HUES64 (cell line): ENCODE results near the gene GSTM2.
A peak's percentile ranks its signal among the peaks of the same experiment; 100 is the strongest.
"Not testable (repeated sequence)": the region's sequence is repeated elsewhere in the genome, so short reads cannot be mapped to it uniquely, and the experiment has no call there.

ENCODE experiments used
- H3K27ac ChIP-seq: 2 replicates; pipeline ENCODE4 v1.7.0; 2013; ENCODE audit warnings: low read depth, low read length, inconsistent platforms
- H3K27me3 ChIP-seq: 2 replicates; pipeline ENCODE4 v1.6.1; 2013; ENCODE audit warnings: mild to moderate bottlenecking, low read length; ENCODE audit not compliant: insufficient read depth
- H3K36me3 ChIP-seq: 2 replicates; pipeline ENCODE4 v1.6.1; 2013; ENCODE audit warnings: mild to moderate bottlenecking, low read length; ENCODE audit not compliant: insufficient read depth
- H3K4me1 ChIP-seq: 2 replicates; pipeline ENCODE4 v1.6.1; 2013; ENCODE audit warnings: mild to moderate bottlenecking, low read length, moderate library complexity; ENCODE audit not compliant: insufficient read depth
- H3K4me3 ChIP-seq: 2 replicates; pipeline ENCODE4 v1.5.1; 2013; ENCODE audit warnings: mild to moderate bottlenecking, low read length, moderate library complexity
- H3K9ac ChIP-seq: 2 replicates; pipeline ENCODE4 v1.6.1; 2013; ENCODE audit warnings: mild to moderate bottlenecking, low read depth, low read length
- H3K9me3 ChIP-seq: 2 replicates; pipeline ENCODE4 v1.6.1; 2013; ENCODE audit warnings: low read depth, low read length; ENCODE audit not compliant: insufficient read depth
- WGBS: fragments of 150-250, 120-280 bp; methylation state at CpG from one replicate; pipeline ENCODE4 v1.1.7; 2013; ENCODE audit warnings: missing lambda C conversion rate; 5-methylcytosine and 5-hydroxymethylcytosine counted together

Gene GSTM2

DNA sequence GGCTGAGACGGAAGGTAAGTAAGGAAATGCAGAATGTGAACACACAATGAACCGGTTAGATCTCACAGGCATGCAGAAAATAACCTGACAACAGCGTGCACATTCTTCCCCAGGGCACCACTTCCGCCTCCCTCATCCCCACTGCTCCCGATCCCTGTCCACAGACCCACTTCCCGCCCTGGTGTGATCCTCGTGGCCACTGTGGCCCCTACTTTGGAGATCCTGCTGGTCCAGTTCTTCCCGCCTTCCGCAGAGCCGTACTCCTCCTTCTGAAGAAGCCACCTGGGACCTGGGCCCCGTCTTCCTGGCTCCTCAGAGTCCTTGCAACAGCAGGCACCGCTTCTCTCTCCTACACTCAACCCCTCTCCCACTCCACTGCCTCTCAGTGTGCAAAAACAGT lies 13.3 kb upstream of the GSTM2 start:
- Histone ChIP-seq H3K4me3 (no peak overlapping the region), H3K4me1 (no peaks in the 10 kb centered on the region), H3K27ac (no peak overlapping the region), H3K9ac (no peak overlapping the region), H3K27me3 (peaks cover 37% of the 10 kb centered on the region), H3K9me3 (no peaks in the 10 kb centered on the region), H3K36me3 (no peaks in the 10 kb centered on the region)
- 89% methylated on average over 12 of the region's 12 CpGs for WGBS

DNA sequence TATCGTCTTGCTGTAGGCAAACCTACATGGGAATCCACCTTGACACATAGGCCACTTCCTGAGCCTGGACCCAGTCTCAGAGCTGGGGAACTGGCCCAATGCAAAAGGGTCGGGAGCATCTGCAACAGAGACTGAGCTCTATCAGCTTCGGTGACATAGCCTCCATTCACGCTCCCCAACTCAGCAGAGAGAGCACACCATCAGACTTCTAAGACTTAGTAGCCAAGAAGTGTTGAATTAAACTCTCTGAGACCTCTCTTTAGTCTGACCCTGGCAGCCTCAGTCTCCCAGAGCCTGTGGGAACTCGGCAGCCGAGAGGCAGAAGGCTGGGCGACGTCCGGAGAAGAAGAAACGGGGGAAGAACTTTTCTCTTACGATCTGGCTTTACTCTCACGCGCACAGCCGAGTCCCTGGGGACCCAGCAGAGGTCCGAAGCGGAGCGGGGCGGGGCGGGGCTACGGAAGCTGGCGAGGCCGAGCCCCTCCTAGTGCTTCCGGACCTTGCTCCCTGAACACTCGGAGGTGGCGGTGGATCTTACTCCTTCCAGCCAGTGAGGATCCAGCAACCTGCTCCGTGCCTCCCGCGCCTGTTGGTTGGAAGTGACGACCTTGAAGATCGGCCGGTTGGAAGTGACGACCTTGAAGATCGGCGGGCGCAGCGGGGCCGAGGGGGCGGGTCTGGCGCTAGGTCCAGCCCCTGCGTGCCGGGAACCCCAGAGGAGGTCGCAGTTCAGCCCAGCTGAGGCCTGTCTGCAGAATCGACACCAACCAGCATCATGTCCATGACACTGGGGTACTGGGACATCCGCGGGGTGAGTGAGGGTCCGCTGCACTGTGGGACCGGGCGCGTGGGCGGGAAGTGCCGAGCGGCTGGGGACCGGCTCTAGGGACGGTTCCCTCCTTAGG lies 12.0 kb upstream of the GSTM2 start, which contains the start of gene GSTM4:
TSS of gene GSTM4 (plus strand) at position 485 of the 905 bp plus-strand sequence. CDS start at position 776, 291 bp downstream.
- no peaks in the 10 kb centered on the region for H3K36me3 ChIP-seq
- WGBS = 3% methylated on average over 54 of the region's 54 CpGs
- peak within 1 kb of the TSS; percentile 62; the same call in 1 of the 2 replicates for H3K27ac ChIP-seq
- H3K9me3 ChIP-seq = no peaks in the 10 kb centered on the region
- peak within 1 kb of the TSS; percentile 85 for H3K4me3 ChIP-seq
- no peaks in the 10 kb centered on the region for H3K4me1 ChIP-seq
- peak within 1 kb of the TSS; percentile 72 for H3K9ac ChIP-seq
- H3K27me3 ChIP-seq = peaks cover 37% of the 10 kb centered on the region

DNA sequence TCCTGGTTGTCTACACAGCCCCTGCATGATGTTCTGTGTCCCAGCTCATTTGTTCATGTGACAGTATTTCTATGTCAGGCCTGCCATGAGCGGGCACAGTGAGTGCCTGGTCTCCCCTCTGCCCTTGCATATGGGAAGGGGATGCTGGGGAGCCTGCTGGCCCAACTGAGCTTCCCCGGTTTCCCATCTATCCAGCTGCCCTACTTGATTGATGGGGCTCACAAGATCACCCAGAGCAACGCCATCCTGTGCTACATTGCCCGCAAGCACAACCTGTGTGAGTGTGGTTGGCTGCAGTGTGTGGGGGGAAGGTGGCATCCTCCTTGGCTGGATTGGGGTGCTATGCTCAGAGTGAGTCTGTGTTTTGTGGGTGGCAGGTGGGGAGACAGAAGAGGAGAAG lies 10.5 kb upstream of the GSTM2 start:
- no peak overlapping the region for H3K9ac ChIP-seq
- H3K36me3 ChIP-seq = no peaks in the 10 kb centered on the region
- H3K27ac ChIP-seq = no peak overlapping the region
- no peaks in the 10 kb centered on the region for H3K4me1 ChIP-seq
- 97% methylated on average over 4 of the region's 4 CpGs for WGBS
- H3K4me3 ChIP-seq = no peak overlapping the region
- peaks cover 23% of the 10 kb centered on the region for H3K27me3 ChIP-seq
- H3K9me3 ChIP-seq = no peaks in the 10 kb centered on the region

DNA sequence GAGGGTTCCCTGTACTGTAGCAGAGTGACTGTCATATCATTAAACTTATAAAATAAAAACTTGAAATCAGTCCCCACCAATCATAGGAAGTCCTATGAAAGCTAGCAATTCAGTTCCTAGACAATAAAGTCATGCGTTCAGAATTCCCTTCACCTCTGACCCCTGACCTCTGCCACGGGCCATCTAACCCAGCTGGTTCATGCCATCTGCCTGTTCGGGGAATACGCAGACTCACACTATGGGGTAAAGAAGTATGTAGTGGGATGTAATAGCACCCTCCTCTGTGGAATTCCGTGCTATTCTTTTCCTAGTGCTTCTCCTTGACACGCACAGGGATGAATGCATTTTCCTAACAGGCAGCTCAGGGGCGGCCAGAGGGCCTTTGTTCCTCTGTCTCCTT lies 9.9 kb upstream of the GSTM2 start:
- 89% methylated on average over 7 of the region's 7 CpGs for WGBS
- Histone ChIP-seq H3K9me3 (no peaks in the 10 kb centered on the region), H3K27me3 (peaks cover 21% of the 10 kb centered on the region), H3K4me3 (no peak overlapping the region), H3K36me3 (no peaks in the 10 kb centered on the region), H3K9ac (no peak overlapping the region), H3K27ac (no peak overlapping the region), H3K4me1 (no peaks in the 10 kb centered on the region)

DNA sequence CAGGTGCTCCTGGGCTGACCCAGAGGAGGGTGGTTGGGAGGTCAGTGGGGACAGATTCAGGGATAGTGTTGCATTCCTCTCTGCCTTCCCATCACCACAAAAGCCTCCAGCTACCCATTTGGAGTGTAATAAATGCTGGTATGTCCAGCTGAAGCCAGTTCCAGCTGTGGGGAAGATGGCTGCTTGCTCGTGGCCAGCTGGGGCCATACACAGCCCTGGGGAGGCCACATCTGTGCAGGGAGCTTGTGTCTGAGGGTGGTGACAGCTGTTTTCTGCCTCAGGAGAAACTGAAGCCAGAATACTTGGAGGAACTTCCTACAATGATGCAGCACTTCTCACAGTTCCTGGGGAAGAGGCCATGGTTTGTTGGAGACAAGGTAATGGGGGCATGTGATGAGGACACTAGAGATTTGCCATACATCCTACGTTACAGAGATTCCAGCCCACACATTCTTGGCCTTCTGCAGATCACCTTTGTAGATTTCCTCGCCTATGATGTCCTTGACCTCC lies 9.3 kb upstream of the GSTM2 start:
- no peaks in the 10 kb centered on the region for H3K9me3 ChIP-seq
- WGBS = 62% methylated on average over 3 of the region's 3 CpGs
- H3K36me3 ChIP-seq = no peaks in the 10 kb centered on the region
- H3K27me3 ChIP-seq = peaks cover 17% of the 10 kb centered on the region
- H3K9ac ChIP-seq = no peak overlapping the region
- H3K4me1 ChIP-seq = no peaks in the 10 kb centered on the region
- H3K27ac ChIP-seq = no peak overlapping the region
- H3K4me3 ChIP-seq = no peak overlapping the region

DNA sequence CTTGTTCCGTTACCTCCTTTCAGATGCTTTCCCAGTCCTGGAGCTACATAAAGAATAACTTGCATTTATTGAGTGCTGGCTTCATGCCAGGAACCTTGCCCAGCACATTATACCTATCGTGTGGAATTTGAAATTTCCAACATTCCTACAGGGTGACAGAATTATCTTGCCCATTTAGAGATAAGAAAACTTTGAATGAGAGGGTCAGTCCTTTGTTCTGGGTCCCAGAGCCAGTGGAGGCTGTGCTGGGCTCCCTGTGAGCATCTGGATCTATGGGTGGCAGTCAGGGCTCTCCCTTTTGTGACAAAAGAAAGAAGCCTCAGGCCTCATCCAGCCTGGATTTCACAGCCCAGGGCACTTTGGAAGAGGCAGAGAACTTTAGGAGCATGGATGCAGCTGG lies 8.7 kb upstream of the GSTM2 start:
- Histone ChIP-seq H3K4me1 (no peaks in the 10 kb centered on the region), H3K27ac (no peak overlapping the region), H3K9me3 (no peaks in the 10 kb centered on the region), H3K9ac (no peak overlapping the region), H3K36me3 (no peaks in the 10 kb centered on the region), H3K4me3 (no peak overlapping the region), H3K27me3 (peaks cover 16% of the 10 kb centered on the region)
- 93% methylated on average over 2 of the region's 2 CpGs for WGBS

DNA sequence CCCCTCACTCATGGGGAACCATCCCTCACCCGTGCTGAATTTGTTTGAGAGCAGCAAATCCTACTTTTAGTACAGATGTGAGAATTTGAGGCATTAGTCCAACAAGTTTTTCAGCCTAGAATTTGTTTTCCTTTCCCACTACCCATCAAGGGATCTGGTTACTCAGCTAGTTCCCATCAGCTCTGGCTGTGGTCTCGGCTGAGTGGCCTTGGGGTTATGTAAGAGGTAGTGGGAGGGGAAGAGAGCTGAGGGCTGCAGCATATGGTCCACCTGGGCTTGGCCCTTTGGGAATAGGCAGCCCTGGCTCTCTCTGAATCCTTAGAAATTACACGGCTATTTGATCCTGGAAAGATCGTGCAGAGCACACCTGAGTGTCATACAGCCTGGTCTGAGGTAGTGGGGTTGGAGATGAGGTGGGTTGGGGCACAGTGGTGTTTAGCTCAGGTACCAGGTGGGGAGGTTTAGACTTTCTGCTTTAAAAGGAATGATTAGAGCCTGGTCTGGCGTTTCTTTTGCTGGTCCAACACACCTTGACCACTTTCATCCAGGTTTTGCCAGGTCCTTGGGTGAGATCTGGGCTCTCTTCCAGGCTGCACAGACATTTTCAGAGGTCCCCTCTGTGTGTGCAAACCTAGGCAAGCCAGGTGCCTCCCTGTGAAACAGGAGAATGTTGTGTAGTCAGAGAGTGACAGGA lies 7.7 kb upstream of the GSTM2 start:
- H3K27me3 ChIP-seq = peaks cover 6% of the 10 kb centered on the region; the same call in 1 of the 2 replicates
- no peak overlapping the region for H3K4me3 ChIP-seq
- no peak overlapping the region for H3K27ac ChIP-seq
- H3K9ac ChIP-seq = no peak overlapping the region
- H3K9me3 ChIP-seq = no peaks in the 10 kb centered on the region
- H3K36me3 ChIP-seq = no peaks in the 10 kb centered on the region
- 88% methylated on average over 5 of the region's 5 CpGs for WGBS
- H3K4me1 ChIP-seq = no peaks in the 10 kb centered on the region

DNA sequence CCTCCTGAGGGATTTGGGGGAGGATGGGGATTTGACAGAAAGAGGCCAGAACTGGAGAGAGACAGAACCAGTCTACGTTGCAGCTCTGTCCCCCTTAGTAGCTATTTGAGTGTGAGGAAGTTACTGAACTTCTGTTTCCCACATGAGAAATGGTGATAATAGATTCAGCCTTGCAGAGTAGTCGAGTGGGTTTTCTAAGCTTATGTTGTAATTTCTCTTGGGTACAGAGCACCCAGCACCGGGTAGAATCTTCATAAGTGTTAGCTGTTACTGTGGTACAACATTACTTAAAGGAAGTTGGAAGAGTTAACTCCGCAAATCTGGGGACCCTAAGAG lies 7.2 kb upstream of the GSTM2 start:
- H3K27me3 ChIP-seq, H3K9me3 ChIP-seq, H3K9ac ChIP-seq, H3K27ac ChIP-seq, H3K4me1 ChIP-seq, H3K36me3 ChIP-seq, H3K4me3 ChIP-seq: not testable (repeated sequence)
- WGBS = 89% methylated on average over 3 of the region's 4 CpGs

DNA sequence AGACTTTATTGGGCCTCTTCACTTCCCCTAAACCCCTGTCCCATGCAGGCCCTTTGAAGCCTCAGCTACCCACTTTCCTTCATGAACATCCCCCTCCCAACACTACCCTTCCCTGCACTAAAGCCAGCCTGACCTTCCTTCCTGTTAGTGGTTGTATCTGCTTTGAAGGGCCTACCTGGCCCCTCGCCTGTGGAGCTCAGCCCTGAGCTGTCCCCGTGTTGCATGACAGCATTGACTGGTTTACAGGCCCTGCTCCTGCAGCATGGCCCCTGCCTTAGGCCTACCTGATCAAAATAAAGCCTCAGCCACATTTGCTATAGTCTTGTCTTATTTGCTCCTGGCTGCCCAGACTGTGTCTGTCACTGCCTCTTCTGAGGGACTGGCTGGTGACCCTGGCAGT lies 6.5 kb upstream of the GSTM2 start:
- 96% methylated on average over 2 of the region's 2 CpGs for WGBS
- H3K36me3 ChIP-seq = no peaks in the 10 kb centered on the region
- no peaks in the 10 kb centered on the region for H3K4me1 ChIP-seq
- H3K27ac ChIP-seq = no peak overlapping the region
- H3K9me3 ChIP-seq = no peaks in the 10 kb centered on the region
- H3K4me3 ChIP-seq = no peak overlapping the region
- H3K9ac ChIP-seq = no peak overlapping the region
- no peaks in the 10 kb centered on the region for H3K27me3 ChIP-seq

DNA sequence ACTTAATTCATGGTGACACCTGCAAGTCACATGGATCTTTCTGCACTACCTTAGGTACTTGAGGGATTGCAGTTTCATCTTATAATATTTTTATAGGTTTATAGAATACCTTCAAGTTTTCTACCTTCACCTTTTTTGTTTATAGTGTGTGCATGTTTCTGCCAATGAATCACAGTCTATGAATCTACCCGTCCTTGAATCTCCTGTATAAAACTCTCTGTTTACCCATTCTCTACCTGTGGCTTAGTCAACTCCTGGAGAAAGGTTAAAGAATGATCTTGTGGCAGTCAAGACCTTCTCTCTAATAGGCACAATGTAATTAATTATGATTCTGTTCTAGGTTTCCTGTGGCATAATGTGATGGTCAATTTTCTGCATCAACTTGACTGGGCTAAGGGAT lies 3.2 kb upstream of the GSTM2 start:
- Histone ChIP-seq H3K9ac (no peak overlapping the region), H3K4me3 (no peak overlapping the region), H3K27me3 (no peaks in the 10 kb centered on the region), H3K36me3 (no peaks in the 10 kb centered on the region), H3K27ac (no peak overlapping the region), H3K9me3 (no peaks in the 10 kb centered on the region), H3K4me1 (peaks cover 7% of the 10 kb centered on the region)
- no CpG with 5 or more reads among the region's 1 CpG for WGBS

DNA sequence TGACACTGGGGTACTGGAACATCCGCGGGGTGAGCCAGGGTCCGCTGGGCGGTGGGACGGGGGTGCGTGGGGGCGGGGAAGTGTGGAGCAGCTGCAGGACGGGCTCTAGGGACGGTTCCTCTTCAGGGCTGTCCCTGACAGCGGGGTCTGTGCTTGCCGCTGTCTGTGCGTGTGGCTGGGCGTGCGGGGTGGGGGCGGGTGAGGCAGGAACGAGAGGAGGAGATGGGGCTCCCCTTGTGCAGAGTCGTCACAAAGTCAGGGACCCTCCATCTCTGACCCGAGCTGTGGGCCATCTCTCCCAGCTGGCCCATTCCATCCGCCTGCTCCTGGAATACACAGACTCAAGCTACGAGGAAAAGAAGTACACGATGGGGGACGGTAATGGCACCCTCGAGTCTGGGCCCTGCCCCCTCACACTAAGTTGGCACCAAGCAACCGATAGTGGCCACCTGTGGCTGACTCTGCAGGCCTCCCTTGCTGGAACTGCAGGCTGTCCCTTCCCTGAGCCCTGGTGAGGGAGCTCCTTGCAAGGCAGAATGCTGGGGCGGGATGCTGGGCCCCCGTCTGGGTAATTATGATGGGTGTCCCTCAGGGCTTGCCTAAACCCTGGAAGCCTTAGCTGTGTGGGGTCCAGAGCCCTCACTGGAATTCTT lies 392 bp downstream of the GSTM2 start:
- H3K36me3 ChIP-seq = no peaks in the 10 kb centered on the region
- WGBS = 24% methylated on average over 24 of the region's 26 CpGs
- no peaks in the 10 kb centered on the region for H3K9me3 ChIP-seq
- H3K27me3 ChIP-seq = no peaks in the 10 kb centered on the region
- H3K4me1 ChIP-seq = peaks cover 7% of the 10 kb centered on the region
- H3K4me3 ChIP-seq = peak overlapping the region; percentile 49
- H3K27ac ChIP-seq = no peak overlapping the region
- no peak overlapping the region for H3K9ac ChIP-seq
